Measurements from ENCODE around the gene ENHO. TPM values are rescaled to one million over a fixed set of nuclear protein-coding genes. Genes with fewer than 3 reads are reported as not detected.

ENHO gene
- total and polyA plus RNA-seq, 2 of the 8 experiments (the other 6 are each of a cell fraction or from before 2014, with no cell fraction given), result 12.2 to 49.4 TPM

- CTCF ChIA-PET (ENCODE audit: partially characterized antibody), result interaction anchor here (0.8 to 6.3 kb wide), 7 partner anchors 10 to 128 kb away, joined by 3 to 48 read pairs (median 4); no protein-coding TSS in a partner anchor
- DNase-seq (ENCODE audit: low read depth in 1 of 2, low spot score in 2 of 2) (no peak), FAIRE-seq (no peak)
- H4K91ac ChIP-seq (replicated peaks; ENCODE audit: insufficient read length, low read length), result no peak overlapping the region
- no peak overlapping the region for H3K23ac ChIP-seq (ENCODE audit: insufficient read length)
- H3K9me3 ChIP-seq (ENCODE audit: insufficient read depth in 2 of 2, low read depth in 1 of 2, low read length in 1 of 2), result 0 out of 4 replicates have a peak, but pooled peaks cover 0 to under 1% of the 10 kb centered on the region in 2 experiments
- 82% methylated on average over 6 of the region's 6 CpGs; no CpG with 5 or more reads in 1 of the 2 experiments for WGBS, 2 experiments (ENCODE audit: extremely low coverage in 1 of 2, insufficient coverage in 1 of 2, insufficient read length in 1 of 2, insufficient replicate concordance in 2 of 2, low coverage in 1 of 2, low lambda C conversion rate in 2 of 2, missing lambda C conversion rate in 1 of 2)
- no peak overlapping the region for H2BK5ac ChIP-seq (ENCODE audit: low read depth, low read length)
- no peak overlapping the region for H2BK120ac ChIP-seq (replicated peaks; ENCODE audit: low read depth, low read length)
- no peaks in the 10 kb centered on the region for H3K23me2 ChIP-seq (ENCODE audit: low read depth, low read length)
- no peaks in the 10 kb centered on the region for H3K79me2 ChIP-seq (ENCODE audit: control insufficient read depth in 1 of 2, insufficient read depth in 2 of 2, low read length in 2 of 2)
- H3K4me3 ChIP-seq (ENCODE audit: extremely low read depth in 1 of 4, insufficient read depth in 2 of 4, low read depth in 3 of 4, low read length in 4 of 4), result no peak overlapping the region
- no peak overlapping the region for H3K4me2 ChIP-seq (ENCODE audit: insufficient read depth in 1 of 2, low read depth in 2 of 2, low read length in 2 of 2)
- no peak overlapping the region for H3K14ac ChIP-seq (ENCODE audit: insufficient read length)
- no peak overlapping the region for H3K56ac ChIP-seq (replicated peaks; ENCODE audit: insufficient read length, low read depth, low read length)
- H3K9ac ChIP-seq (replicated peaks in 1 of 4; ENCODE audit: extremely low read depth in 1 of 4, low read depth in 3 of 4, low read length in 3 of 4), result no peak overlapping the region
- no peak overlapping the region for H2AFZ ChIP-seq (ENCODE audit: low read length)
- no peaks in the 10 kb centered on the region for H3K79me1 ChIP-seq (ENCODE audit: low read depth, low read length)
- H2BK20ac ChIP-seq (ENCODE audit: low read length), result no peak overlapping the region
- no peak overlapping the region; the same call in none of the 2 replicates for H2AK5ac ChIP-seq (ENCODE audit: low read depth, low read length)
- no peak overlapping the region for H3K27ac ChIP-seq (ENCODE audit: low read depth, low read length)
- no peaks in the 10 kb centered on the region for H3K36me3 ChIP-seq (ENCODE audit: control insufficient read depth in 2 of 4, insufficient read depth in 4 of 4, low read length in 3 of 4)
- TF ChIP-seq SIN3A (conservative IDR thresholded peaks at IDR 0.05 in 1 of 2, IDR thresholded peaks at IDR 0.05 in 1 of 2; ENCODE audit: low read depth in 1 of 2, low read length in 2 of 2) (no peak), SIX5 (IDR thresholded peaks at IDR 0.05; ENCODE audit: low read depth, low read length) (no peak), SUZ12 (IDR thresholded peaks at IDR 0.05; ENCODE audit: low read length) (no peak), ASH2L (IDR thresholded peaks at IDR 0.05; ENCODE audit: low read length) (no peak), HDAC6 (IDR thresholded peaks at IDR 0.05; ENCODE audit: low read depth, low read length) (no peak)
- H4K20me1 ChIP-seq (replicated peaks in 1 of 2; ENCODE audit: control insufficient read depth in 1 of 2, insufficient read depth in 2 of 2, low read length in 2 of 2), result no peaks in the 10 kb centered on the region
- no peak overlapping the region for H2BK15ac ChIP-seq (ENCODE audit: low read length)
- no peak overlapping the region for H3K18ac ChIP-seq (ENCODE audit: extremely low read depth, low read length)
- 0 out of 2 replicates have a peak overlapping the region, but pooled peaks have one; percentile 11 for H2BK12ac ChIP-seq (ENCODE audit: low read depth, low read length)
- peaks cover 9 to 38% (median 15%) of the 10 kb centered on the region in 4 experiments for H3K4me1 ChIP-seq (replicated peaks in 1 of 4; ENCODE audit: control insufficient read depth in 3 of 4, insufficient read depth in 4 of 4, low read length in 3 of 4)
- peaks cover 0 to 3% (median 3%) of the 10 kb centered on the region in 4 experiments; a peak in 3 of 7 replicates for H3K27me3 ChIP-seq (replicated peaks in 1 of 4; ENCODE audit: control insufficient read depth in 3 of 4, extremely low read depth in 1 of 4, insufficient read depth in 3 of 4, low read length in 3 of 4)
- H4K8ac ChIP-seq (ENCODE audit: extremely low read depth, insufficient read depth, low read length), result no peak overlapping the region
- H4K5ac ChIP-seq (ENCODE audit: insufficient read length, low read depth, low read length), result no peak overlapping the region
- POLR2A ChIA-PET (ENCODE audit: partially characterized antibody), result no interaction called here
- H3K4ac ChIP-seq (replicated peaks; ENCODE audit: insufficient read length, low read depth, low read length), result no peak overlapping the region
Measured at GRCh38 chr9:34566972-34567371, 44.2 kb upstream of the ENHO start.
